Psoas muscle (tissue), 8 donors: ENCODE data around the gene MME. TPM values are rescaled to one million over a fixed set of nuclear protein-coding genes. Genes with fewer than 3 reads are reported as not detected.

ENCODE experiments used
- ATAC-seq, 4 donors: fragments of 200-7000 bp; cut with Tn5 transposase; one replicate each; pipeline ENCODE4 v1.9.1; 2020; ENCODE audit warnings: moderate library complexity in 3 of 4, mild to moderate bottlenecking in 2 of 4
- DNase-seq, 2 donors: peaks; one replicate each; pipeline ENCODE4 v3.0.0-alpha.2; 2020
- H3K27ac ChIP-seq: fragments of 200-600 bp; one replicate; pipeline ENCODE4 v1.8.0; 2022
- H3K27me3 ChIP-seq, 3 donors: fragments of 200-600 bp in 1 of 3; one replicate each; pipeline versions ENCODE4 v1.6.1 to v1.8.0; 2013 to 2022; ENCODE audit warnings: low read length in 2 of 3, mild to moderate bottlenecking in 2 of 3, moderate library complexity in 1 of 3; ENCODE audit not compliant: insufficient read depth in 3 of 3
- H3K36me3 ChIP-seq, 2 donors: fragments of 200-600 bp in 1 of 2; one replicate each; pipeline versions ENCODE4 v1.6.1 to v1.8.0; 2013 to 2022; ENCODE audit warnings: low read depth in 1 of 2, mild to moderate bottlenecking in 1 of 2, moderate library complexity in 1 of 2; ENCODE audit not compliant: insufficient read depth in 1 of 2
- H3K4me1 ChIP-seq: fragments of 200-600 bp; one replicate; pipeline ENCODE4 v1.8.0; 2022
- H3K4me3 ChIP-seq: fragments of 200-600 bp; one replicate; pipeline ENCODE4 v1.8.0; 2022; ENCODE audit warnings: mild to moderate bottlenecking
- H3K9me3 ChIP-seq: fragments of 200-600 bp; one replicate; pipeline ENCODE4 v1.8.0; 2022
- whole genome bisulfite sequencing, 3 donors: extraction: QIAGEN DNeasy Blood & Tissue Kit; methylation state at CpG; one replicate each; pipeline versions ENCODE4 v1.1.6 to v1.1.7; 2013; 5-methylcytosine and 5-hydroxymethylcytosine counted together
- intact Hi-C, 2 donors: fragments of 100-400 bp; cut with DNase I; formaldehyde crosslinking; loops; one replicate each; pipeline versions ENCODE4 v1.11.0 to v1.14.2; 2022
- polyA plus RNA-seq, 3 donors: library from polyadenylated mRNA; stranded (reverse); fragments of 200-250 nt; gene quantifications; one replicate each; pipeline ENCODE4 v1.2.3, GENCODE V29; 2013
- total RNA-seq, 4 donors: library from RNA; stranded (reverse); fragmentation: NEBNext Ultra II Directional in 2 of 4; extraction: Animal tissue kit (Norgen Biotek cat#: 25700) in 2 of 4; gene quantifications; one replicate each; pipeline versions ENCODE4 v1.2.1 to v1.2.4, GENCODE V29; 2021 to 2023
- TF ChIP-seq, protein P1 (sequence below): fragments of 200-600 bp; IDR thresholded peaks from one replicate; pipeline ENCODE4 v1.8.0; 2022; ENCODE audit warnings: antibody characterized with exemption
- donor health status: healthy with polysubstance abuse.
- donor health status: DM: no; HTN: no; CAD: no; lungs with moderate emphysema.
- donor health status: Bipolar disorder and iron deficiency.
- donor health status: healthy.
- donor health status: DM: yes; HTN: yes; CAD: no.
- donor health status: DM: no; HTN: no; CAD: no.
- donor health status: DM: no; HTN: no; CAD: no.
- donor health status: DM: yes; HTN: yes; CAD: no.

MME gene
- total and polyA plus RNA-seq, 7 donors: 10.3 to 44.1 (median 38.5) TPM

DNA sequence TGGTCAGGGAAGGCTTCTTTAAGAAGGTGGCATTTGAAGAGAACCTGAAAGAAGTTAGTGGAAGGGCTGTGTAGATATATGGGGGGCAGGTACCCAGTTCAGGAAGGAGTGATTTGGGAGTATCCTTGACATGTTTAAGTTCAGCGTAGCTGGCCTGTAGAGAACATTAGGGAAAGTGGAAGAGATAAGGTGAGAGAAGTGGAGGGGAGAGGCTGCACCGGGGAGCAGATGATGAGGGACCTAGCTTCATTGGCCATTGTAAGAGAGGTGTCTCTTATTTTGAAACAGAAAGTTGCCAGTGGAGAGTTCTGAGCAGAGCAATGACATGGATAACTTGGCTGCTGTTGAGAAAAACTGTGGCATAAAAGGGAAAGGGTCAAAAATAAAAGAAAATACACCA is 44.6 kb upstream of the MME start:
- Histone ChIP-seq H3K4me3 (no peak overlapping the region), H3K4me1 (no peaks in the 10 kb centered on the region), H3K36me3 (no peaks in the 10 kb centered on the region), H3K9me3 (no peaks in the 10 kb centered on the region), H3K27ac (no peak overlapping the region), H3K27me3 (no peaks in the 10 kb centered on the region)
- intact Hi-C loops: no loop called here
- no peak for ATAC-seq
- DNase-seq: no peak
- 79 to 88% (median 87%) methylated on average over 2 of the region's 2 CpGs for WGBS, 3 donors
- TF ChIP-seq, protein P1, sequence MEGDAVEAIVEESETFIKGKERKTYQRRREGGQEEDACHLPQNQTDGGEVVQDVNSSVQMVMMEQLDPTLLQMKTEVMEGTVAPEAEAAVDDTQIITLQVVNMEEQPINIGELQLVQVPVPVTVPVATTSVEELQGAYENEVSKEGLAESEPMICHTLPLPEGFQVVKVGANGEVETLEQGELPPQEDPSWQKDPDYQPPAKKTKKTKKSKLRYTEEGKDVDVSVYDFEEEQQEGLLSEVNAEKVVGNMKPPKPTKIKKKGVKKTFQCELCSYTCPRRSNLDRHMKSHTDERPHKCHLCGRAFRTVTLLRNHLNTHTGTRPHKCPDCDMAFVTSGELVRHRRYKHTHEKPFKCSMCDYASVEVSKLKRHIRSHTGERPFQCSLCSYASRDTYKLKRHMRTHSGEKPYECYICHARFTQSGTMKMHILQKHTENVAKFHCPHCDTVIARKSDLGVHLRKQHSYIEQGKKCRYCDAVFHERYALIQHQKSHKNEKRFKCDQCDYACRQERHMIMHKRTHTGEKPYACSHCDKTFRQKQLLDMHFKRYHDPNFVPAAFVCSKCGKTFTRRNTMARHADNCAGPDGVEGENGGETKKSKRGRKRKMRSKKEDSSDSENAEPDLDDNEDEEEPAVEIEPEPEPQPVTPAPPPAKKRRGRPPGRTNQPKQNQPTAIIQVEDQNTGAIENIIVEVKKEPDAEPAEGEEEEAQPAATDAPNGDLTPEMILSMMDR: no peak

DNA sequence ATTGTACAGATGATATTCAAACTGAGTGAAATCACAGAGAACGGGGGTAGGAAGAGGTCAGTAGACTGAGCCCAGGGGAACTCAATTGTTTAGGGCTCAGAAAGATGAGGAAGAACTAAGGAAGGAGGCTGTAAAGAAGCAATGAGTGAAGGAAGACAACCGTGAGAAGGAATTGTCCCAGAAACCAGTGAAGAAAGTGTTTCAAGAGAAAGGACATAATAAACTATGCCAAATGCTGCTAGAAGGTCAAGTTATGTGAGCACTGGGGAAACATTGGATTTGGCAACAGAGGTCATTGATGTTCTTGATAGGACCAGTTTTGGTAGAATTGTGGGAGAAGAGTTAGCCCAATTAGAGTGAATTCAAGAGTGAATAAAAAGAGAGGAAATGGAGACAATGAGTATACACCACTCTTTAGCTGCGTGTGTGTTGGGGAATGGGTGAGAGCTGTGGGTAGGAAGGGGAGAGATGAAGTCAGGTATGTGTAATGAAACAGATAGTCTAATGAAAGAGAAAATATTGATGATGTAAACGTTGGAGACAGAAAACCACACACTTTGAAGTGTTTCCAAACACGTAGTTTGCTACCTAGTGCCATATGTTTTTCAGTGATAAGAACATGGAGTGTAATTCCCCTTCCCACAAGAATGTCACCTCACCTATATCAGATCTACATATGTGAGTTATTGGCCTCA is 42.5 kb upstream of the MME start:
- no peak for DNase-seq
- Histone ChIP-seq H3K27me3 (no peaks in the 10 kb centered on the region), H3K4me3 (no peak overlapping the region), H3K4me1 (no peaks in the 10 kb centered on the region), H3K27ac (no peak overlapping the region), H3K36me3 (no peaks in the 10 kb centered on the region), H3K9me3 (no peaks in the 10 kb centered on the region)
- 77 to 83% (median 83%) methylated on average over 5 of the region's 5 CpGs for WGBS, 3 donors
- ATAC-seq: no peak
- intact Hi-C loops: no loop called here
- TF ChIP-seq, protein P1: no peak

DNA sequence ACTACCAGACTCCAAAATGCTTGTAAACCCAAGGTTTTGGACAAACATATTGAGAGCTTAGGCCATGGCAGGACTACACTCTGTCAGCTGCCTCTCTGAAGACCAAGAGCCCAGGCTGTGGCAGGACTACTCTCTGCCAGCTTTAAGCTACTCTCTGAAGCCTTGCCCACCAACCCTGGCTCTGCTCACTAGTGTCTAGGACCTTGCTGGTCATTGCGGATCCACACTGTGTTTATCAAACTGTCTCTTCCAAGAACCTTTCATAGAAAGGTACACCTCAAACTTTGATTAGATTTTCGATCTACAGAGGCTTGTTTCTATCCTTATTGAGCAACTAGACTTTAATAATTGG is 41.9 kb upstream of the MME start:
- WGBS, 3 donors: 87 to 92% (median 87%) methylated on average over 2 of the region's 2 CpGs
- H3K4me3 ChIP-seq: no peak overlapping the region
- intact Hi-C loops: no loop called here

DNA sequence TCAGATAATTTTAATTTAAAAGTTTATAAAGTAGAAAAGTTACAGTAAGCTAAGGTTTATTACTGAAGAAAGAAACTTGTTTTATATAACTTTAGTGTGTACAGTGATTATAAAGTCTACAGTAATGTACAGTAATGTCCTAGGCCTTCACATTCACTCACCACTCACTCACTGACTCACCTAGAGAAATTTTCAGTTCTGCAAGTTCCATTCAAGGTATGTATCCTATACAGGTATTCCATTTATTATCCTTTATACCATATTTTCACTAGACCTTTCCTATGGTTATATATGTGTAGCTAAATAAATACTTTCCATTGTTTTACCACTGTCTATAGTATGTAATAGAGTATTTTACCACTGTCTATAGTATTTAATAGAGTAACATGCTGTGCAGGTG is 33.2 kb upstream of the MME start:
- H3K27me3 ChIP-seq: no peaks in the 10 kb centered on the region
- no peak overlapping the region for H3K4me3 ChIP-seq
- H3K27ac ChIP-seq: no peak overlapping the region
- DNase-seq (no peak), ATAC-seq (no peak)
- TF ChIP-seq, protein P1: no peak
- no peaks in the 10 kb centered on the region for H3K36me3 ChIP-seq
- intact Hi-C loops: no loop called here
- H3K9me3 ChIP-seq: no peaks in the 10 kb centered on the region
- no peaks in the 10 kb centered on the region for H3K4me1 ChIP-seq

More for the DNA sequence above, 41.9 kb upstream of the MME start:
- H3K27ac ChIP-seq: no peak overlapping the region
- H3K4me1 ChIP-seq: no peaks in the 10 kb centered on the region
- DNase-seq: no peak
- no peak for ATAC-seq
- H3K36me3 ChIP-seq: no peaks in the 10 kb centered on the region
- no peaks in the 10 kb centered on the region for H3K9me3 ChIP-seq
- no peaks in the 10 kb centered on the region for H3K27me3 ChIP-seq
- TF ChIP-seq, protein P1: no peak

DNA sequence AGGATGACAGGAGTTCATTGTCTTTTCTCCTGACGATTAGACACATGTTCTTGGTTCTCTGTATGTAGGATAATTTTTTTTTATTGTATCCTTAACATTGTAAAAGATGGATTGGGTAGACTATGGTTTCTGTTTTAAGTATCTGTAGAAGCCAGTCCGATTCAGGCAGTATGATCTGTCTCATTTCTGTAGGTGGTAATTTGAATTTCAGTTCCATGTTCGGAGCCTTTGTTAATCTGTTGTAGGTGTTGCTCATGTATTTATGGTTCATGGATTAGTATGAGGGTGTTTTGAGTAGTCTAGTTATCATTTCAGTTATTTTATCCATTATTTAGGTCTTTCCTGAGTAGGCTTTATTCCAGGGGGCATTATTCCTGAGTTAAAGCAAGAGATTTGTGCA is 32.4 kb upstream of the MME start:
- Histone ChIP-seq H3K27me3 (no peaks in the 10 kb centered on the region), H3K9me3 (no peaks in the 10 kb centered on the region), H3K4me1 (no peaks in the 10 kb centered on the region), H3K36me3 (no peaks in the 10 kb centered on the region), H3K4me3 (no peak overlapping the region), H3K27ac (no peak overlapping the region)
- DNase-seq (no peak), ATAC-seq (no peak)
- intact Hi-C loops: no loop called here
- WGBS, 3 donors: 75 to 94% (median 91%) methylated on average over 3 of the region's 3 CpGs
- TF ChIP-seq, protein P1: no peak
